ENCODE results near the gene KIF15. TPM values are rescaled to one million over a fixed set of nuclear protein-coding genes. Genes with fewer than 3 reads are reported as not detected.

The KIF15 gene
- polyA plus RNA-seq, 2 of the 4 experiments (the other 2 are of a cell fraction): 8.7 to 13.5 TPM

DNA sequence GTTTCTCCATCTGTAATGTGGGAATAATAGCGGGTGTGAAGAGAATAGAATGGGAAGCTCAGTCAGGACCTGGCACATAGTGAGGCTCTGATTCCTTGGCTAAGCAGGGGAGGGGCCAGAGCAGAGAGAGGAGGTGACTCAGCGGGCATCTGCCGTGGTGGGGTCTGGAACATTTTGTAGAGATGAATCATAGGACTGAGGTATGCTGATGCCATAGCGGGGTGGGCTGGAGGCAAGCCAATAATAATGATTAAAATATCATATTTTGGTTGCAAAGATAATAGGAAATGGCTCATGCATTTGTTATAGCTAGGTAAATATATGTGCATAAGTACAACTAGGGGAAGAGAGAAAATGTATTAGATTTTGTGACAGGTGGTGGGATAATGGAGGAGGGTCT, 124.0 kb downstream of the KIF15 start (continued):
- TF ChIP-seq RNF2 (IDR thresholded peaks at IDR 0.05; ENCODE audit: borderline replicate concordance, low read depth) (no peak), JUNB (IDR thresholded peaks at IDR 0.05) (peak; percentile 81), GATA3 (IDR thresholded peaks at IDR 0.05; ENCODE audit: borderline replicate concordance) (peak; percentile 75; the same call in 1 of the 2 replicates), TFCP2L1 (CRISPR knock-in tag; IDR thresholded peaks at IDR 0.05) (no peak), JUN (IDR thresholded peaks at IDR 0.05) (peak in 1 of 2 experiments; percentile 35; a peak in 1 of 5 replicates), CTCF (IDR thresholded peaks at IDR 0.05) (no peak), NPAS2 (CRISPR knock-in tag; IDR thresholded peaks at IDR 0.05; ENCODE audit: borderline replicate concordance) (no peak), CEBPB (IDR thresholded peaks at IDR 0.05) (peak in 1 of 2 experiments; percentile 31; a peak in 1 of 4 replicates), ZFP36 (IDR thresholded peaks at IDR 0.05; ENCODE audit: borderline replicate concordance, partially characterized antibody) (no peak), CBX8 (IDR thresholded peaks at IDR 0.05) (no peak)

- TF ChIP-seq TFCP2L1 (CRISPR knock-in tag; IDR thresholded peaks at IDR 0.05): no peak
- 0 out of 2 replicates have a peak, but pooled peaks have one; percentile 24 for TF ChIP-seq GATA3 (IDR thresholded peaks at IDR 0.05; ENCODE audit: borderline replicate concordance)
- TF ChIP-seq ESRRA (IDR thresholded peaks at IDR 0.05; ENCODE audit: borderline replicate concordance, low read length): no peak
- TF ChIP-seq MYC (IDR thresholded peaks at IDR 0.05; ENCODE audit: borderline replicate concordance, low read length): no peak
- TF ChIP-seq HEYL (CRISPR knock-in tag; IDR thresholded peaks at IDR 0.05): no peak
- no peak for TF ChIP-seq ZFP36 (IDR thresholded peaks at IDR 0.05; ENCODE audit: borderline replicate concordance, partially characterized antibody)
- TF ChIP-seq NPAS2 (CRISPR knock-in tag; IDR thresholded peaks at IDR 0.05; ENCODE audit: borderline replicate concordance): no peak
- TF ChIP-seq, protein P1, sequence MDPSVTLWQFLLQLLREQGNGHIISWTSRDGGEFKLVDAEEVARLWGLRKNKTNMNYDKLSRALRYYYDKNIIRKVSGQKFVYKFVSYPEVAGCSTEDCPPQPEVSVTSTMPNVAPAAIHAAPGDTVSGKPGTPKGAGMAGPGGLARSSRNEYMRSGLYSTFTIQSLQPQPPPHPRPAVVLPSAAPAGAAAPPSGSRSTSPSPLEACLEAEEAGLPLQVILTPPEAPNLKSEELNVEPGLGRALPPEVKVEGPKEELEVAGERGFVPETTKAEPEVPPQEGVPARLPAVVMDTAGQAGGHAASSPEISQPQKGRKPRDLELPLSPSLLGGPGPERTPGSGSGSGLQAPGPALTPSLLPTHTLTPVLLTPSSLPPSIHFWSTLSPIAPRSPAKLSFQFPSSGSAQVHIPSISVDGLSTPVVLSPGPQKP (IDR thresholded peaks at IDR 0.05; ENCODE audit: low read depth, low read length): no peak
- TF ChIP-seq, protein P2, sequence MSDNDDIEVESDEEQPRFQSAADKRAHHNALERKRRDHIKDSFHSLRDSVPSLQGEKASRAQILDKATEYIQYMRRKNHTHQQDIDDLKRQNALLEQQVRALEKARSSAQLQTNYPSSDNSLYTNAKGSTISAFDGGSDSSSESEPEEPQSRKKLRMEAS (IDR thresholded peaks at IDR 0.05): peak; percentile 62
- peak; percentile 61 for TF ChIP-seq FOSL2 (IDR thresholded peaks at IDR 0.05)
- peak; percentile 51 for TF ChIP-seq FOSL2 (CRISPR knock-in tag; IDR thresholded peaks at IDR 0.05)
- no peak for TF ChIP-seq CBX2 (IDR thresholded peaks at IDR 0.05; ENCODE audit: borderline replicate concordance, low read depth)
- no peak for TF ChIP-seq FOSB (CRISPR knock-in tag; IDR thresholded peaks at IDR 0.05)
- TF ChIP-seq JUNB (IDR thresholded peaks at IDR 0.05): peak; percentile 66; the same call in 1 of the 2 replicates
- no peak for TF ChIP-seq CHD4 (IDR thresholded peaks at IDR 0.05; ENCODE audit: borderline replicate concordance)
- no peak for TF ChIP-seq RNF2 (IDR thresholded peaks at IDR 0.05; ENCODE audit: borderline replicate concordance, low read depth)
- no peak for TF ChIP-seq HDAC2 (IDR thresholded peaks at IDR 0.05)
- TF ChIP-seq E2F6 (IDR thresholded peaks at IDR 0.05; ENCODE audit: borderline replicate concordance, low read depth): no peak
- no peak for TF ChIP-seq NFE2L2 (conservative IDR thresholded peaks at IDR 0.05; ENCODE audit: low read length)
- TF ChIP-seq, protein P3, sequence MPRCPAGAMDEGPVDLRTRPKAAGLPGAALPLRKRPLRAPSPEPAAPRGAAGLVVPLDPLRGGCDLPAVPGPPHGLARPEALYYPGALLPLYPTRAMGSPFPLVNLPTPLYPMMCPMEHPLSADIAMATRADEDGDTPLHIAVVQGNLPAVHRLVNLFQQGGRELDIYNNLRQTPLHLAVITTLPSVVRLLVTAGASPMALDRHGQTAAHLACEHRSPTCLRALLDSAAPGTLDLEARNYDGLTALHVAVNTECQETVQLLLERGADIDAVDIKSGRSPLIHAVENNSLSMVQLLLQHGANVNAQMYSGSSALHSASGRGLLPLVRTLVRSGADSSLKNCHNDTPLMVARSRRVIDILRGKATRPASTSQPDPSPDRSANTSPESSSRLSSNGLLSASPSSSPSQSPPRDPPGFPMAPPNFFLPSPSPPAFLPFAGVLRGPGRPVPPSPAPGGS (IDR thresholded peaks at IDR 0.05): no peak
- WGBS (ENCODE audit: missing lambda C conversion rate): 20% methylated on average over 3 of the region's 3 CpGs
- FAIRE-seq: no peak
- Histone ChIP-seq H3K4me1 (peaks cover 41% of the 10 kb centered on the region), H3K4me2 (peak overlapping the region; percentile 68), H3K9me3 (peaks cover 4% of the 10 kb centered on the region; the same call in 1 of the 3 replicates), H3K4me3 (no peak overlapping the region), H3K27ac (peak overlapping the region; percentile 92 to 95)
- peak; percentile 60 to 69 for ATAC-seq
- ChIA-PET POLR2A (no interaction called here), CTCF (interaction anchor here (1.0 kb wide), 1 partner anchor 127 kb away, joined by 3 read pairs; no protein-coding TSS in a partner anchor)
- peak; percentile 25 to 57 for DNase-seq (ENCODE audit: low read depth in 1 of 2, low spot score in 1 of 2)
Measured at GRCh38 chr3:44886561-44886960, 125.0 kb downstream of the KIF15 start.

All from A549 (cell line).